GM18868 (cell line): ENCODE results near the gene HDAC1.
"Not testable (repeated sequence)": the region's sequence is repeated elsewhere in the genome, so short reads cannot be mapped to it uniquely, and the experiment has no call there.

Source experiments
- ATAC-seq: cut with Tn5 transposase; IDR thresholded peaks from one replicate; pipeline ENCODE4 v1.9.1; 2021; ENCODE audit warnings: mild to moderate bottlenecking, moderate library complexity; ENCODE audit not compliant: unreplicated experiment

Gene HDAC1

GRCh38 chr1:32291708-32292538, at the start of gene HDAC1:
TSS of gene HDAC1 (plus strand) at chr1:32292083. CDS start at chr1:32292170, 87 bp downstream.
- peak; percentile 95 for ATAC-seq

- no peak for ATAC-seq
These were observed 49.5 kb upstream of the HDAC1 start for GRCh38 chr1:32242341-32242851.

- no peak for ATAC-seq
These were observed 45.0 kb upstream of the HDAC1 start, which contains the start of gene FAM167B for GRCh38 chr1:32246888-32247273. TSS of gene FAM167B (plus strand) at chr1:32247222. CDS start at chr1:32247422, 200 bp downstream.

- ATAC-seq, result no peak
These were observed 44.4 kb upstream of the HDAC1 start for GRCh38 chr1:32247452-32247851.

GRCh38 chr1:32247983-32248889, 43.6 kb upstream of the HDAC1 start:
- ATAC-seq, result no peak

GRCh38 chr1:32249831-32250525, 41.9 kb upstream of the HDAC1 start:
- ATAC-seq, result peak; percentile 57

GRCh38 chr1:32250893-32251716, 40.8 kb upstream of the HDAC1 start, which contains the start of gene LCK:
TSS of gene LCK (plus strand) at chr1:32251265. CDS start at chr1:32274330, 23,065 bp downstream.
- no peak for ATAC-seq

- ATAC-seq, result no peak
These were observed 36.5 kb upstream of the HDAC1 start for GRCh38 chr1:32255072-32256071.

- no peak for ATAC-seq
These were observed 35.2 kb upstream of the HDAC1 start for GRCh38 chr1:32256473-32257226.

GRCh38 chr1:32257227-32257508, 34.7 kb upstream of the HDAC1 start:
- no peak for ATAC-seq

- not testable (repeated sequence) for ATAC-seq
These were observed 28.7 kb upstream of the HDAC1 start for GRCh38 chr1:32263236-32263593.

- no peak for ATAC-seq
These were observed 28.1 kb upstream of the HDAC1 start for GRCh38 chr1:32263744-32264143.

GRCh38 chr1:32265846-32266245, 26.0 kb upstream of the HDAC1 start:
- ATAC-seq, result no peak

GRCh38 chr1:32266921-32267591, 24.8 kb upstream of the HDAC1 start:
- no peak for ATAC-seq

GRCh38 chr1:32269744-32270143, 22.1 kb upstream of the HDAC1 start:
- no peak for ATAC-seq

GRCh38 chr1:32272557-32273390, 19.1 kb upstream of the HDAC1 start:
- no peak for ATAC-seq
